SU-DHL-6 (cell line): ENCODE results near the gene OR52I2.

Experiments
- H2AFZ ChIP-seq: fragments of 200-600 bp; sonication (generic); 2 replicates; pipeline ENCODE4 v1.6.1; 2014; ENCODE audit warnings: low read depth, mild to moderate bottlenecking, moderate library complexity, mixed read lengths, antibody characterized with exemption, low read length; ENCODE audit not compliant: severe bottlenecking
- H3F3A ChIP-seq: fragments of 200-600 bp; shearing (Covaris generic); 2 replicates; pipeline ENCODE4 v1.6.0; 2016; ENCODE audit warnings: antibody characterized with exemption, mild to moderate bottlenecking; ENCODE audit not compliant: insufficient read depth
- H3K27ac ChIP-seq: fragments of 200-600 bp; sonication (generic); 2 replicates; pipeline ENCODE4 v1.5.1; 2016; ENCODE audit warnings: low read depth, mild to moderate bottlenecking, low read length, moderate library complexity, mixed read lengths
- H3K27me3 ChIP-seq: fragments of 200-600 bp; sonication (generic), shearing (Covaris generic); 2 replicates; pipeline ENCODE4 v1.6.0; 2014; ENCODE audit warnings: mild to moderate bottlenecking, low read length
- H3K36me3 ChIP-seq: fragments of 200-600 bp; sonication (generic); 2 replicates; pipeline ENCODE4 v1.6.1; 2014; ENCODE audit warnings: mild to moderate bottlenecking, low read length, mixed read lengths
- H3K4me2 ChIP-seq: fragments of 300-600, 200-600 bp; shearing (Covaris generic), sonication (generic); 2 replicates; pipeline ENCODE4 v1.6.0; 2014; ENCODE audit warnings: low read length, low read depth, mild to moderate bottlenecking; ENCODE audit not compliant: poor library complexity, severe bottlenecking
- H3K4me3 ChIP-seq: fragments of 200-600 bp; sonication (generic); 2 replicates; pipeline ENCODE4 v1.5.1; 2014; ENCODE audit warnings: antibody characterized with exemption, low read length, mild to moderate bottlenecking, mixed read lengths; ENCODE audit not compliant: insufficient read depth, poor library complexity, severe bottlenecking
- H3K79me2 ChIP-seq: fragments of 200-600 bp; sonication (generic); 2 replicates; pipeline ENCODE4 v1.6.1; 2014; ENCODE audit warnings: mild to moderate bottlenecking, low read length, moderate library complexity; ENCODE audit not compliant: insufficient read depth
- H3K9ac ChIP-seq: fragments of 200-600 bp; sonication (generic); 2 replicates; pipeline ENCODE4 v1.7.0; 2014; ENCODE audit warnings: mild to moderate bottlenecking, low read length
- H3K9me2 ChIP-seq: fragments of 200-600 bp; sonication (generic); replicated peaks from 2 replicates; pipeline ENCODE4 v1.6.1; 2014; ENCODE audit warnings: low read length; ENCODE audit not compliant: insufficient read depth
- H3K9me3 ChIP-seq: fragments of 200-600 bp; sonication (generic); 2 replicates; pipeline ENCODE4 v1.6.1; 2014; ENCODE audit warnings: low read length, mixed read lengths; ENCODE audit not compliant: insufficient read depth
- H4K20me1 ChIP-seq: fragments of 200-600 bp; sonication (generic); 2 replicates; pipeline ENCODE4 v1.6.1; 2014; ENCODE audit warnings: low read depth, mild to moderate bottlenecking, antibody characterized with exemption, low read length, moderate library complexity, mixed read lengths
- EZH2phosphoT487 ChIP-seq: fragments of 200-600 bp; sonication (generic), shearing (Covaris generic); conservative IDR thresholded peaks from 2 replicates; pipeline ENCODE4 v1.6.1; 2018; ENCODE audit warnings: mild to moderate bottlenecking, antibody characterized with exemption, low read length, moderate library complexity, mixed read lengths
- TF ChIP-seq, protein P1 (sequence below): fragments of 200-600 bp; sonication (generic); IDR thresholded peaks from one replicate; pipeline ENCODE4 v1.5.1; 2017; ENCODE audit warnings: antibody characterized with exemption, mild to moderate bottlenecking, low read length, moderate library complexity; ENCODE audit not compliant: insufficient read depth, poor library complexity, severe bottlenecking

Gene OR52I2

DNA sequence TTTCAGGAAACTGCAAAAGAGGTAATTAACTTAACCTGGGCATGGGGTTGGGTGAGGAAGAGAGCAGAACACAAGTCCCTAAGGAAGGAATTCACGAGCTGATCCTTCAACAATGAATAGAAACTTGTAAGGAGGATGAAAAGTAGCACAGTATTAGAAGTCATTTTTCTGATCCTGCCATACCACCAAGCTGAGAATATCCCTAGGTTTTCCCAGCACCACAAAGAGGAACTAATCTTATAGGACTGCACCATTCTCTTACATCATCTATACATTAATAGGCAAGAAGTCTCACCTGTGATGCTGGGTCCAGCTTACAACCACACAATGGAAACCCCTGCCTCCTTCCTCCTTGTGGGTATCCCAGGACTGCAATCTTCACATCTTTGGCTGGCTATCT lies 12.2 kb downstream of the OR52I2 start, which contains the start of gene OR52I1:
Gene OR52I1 (plus strand): TSS at position 301 of the 400 bp plus-strand sequence. CDS start 0 bp downstream, at position 301.
- Histone ChIP-seq H3K9me3 (no peaks in the 10 kb centered on the region), H2AFZ (no peak within 1 kb of the TSS), H3K9ac (no peak within 1 kb of the TSS), H3F3A (no peaks in the 10 kb centered on the region), H3K27me3 (no peaks in the 10 kb centered on the region), H4K20me1 (no peaks in the 10 kb centered on the region), H3K4me2 (no peak within 1 kb of the TSS), H3K79me2 (no peaks in the 10 kb centered on the region), H3K4me3 (no peak within 1 kb of the TSS), H3K27ac (no peak within 1 kb of the TSS), H3K9me2 (no peaks in the 10 kb centered on the region), H3K36me3 (no peaks in the 10 kb centered on the region)
- TF ChIP-seq EZH2phosphoT487: no peak
- TF ChIP-seq, protein P1, sequence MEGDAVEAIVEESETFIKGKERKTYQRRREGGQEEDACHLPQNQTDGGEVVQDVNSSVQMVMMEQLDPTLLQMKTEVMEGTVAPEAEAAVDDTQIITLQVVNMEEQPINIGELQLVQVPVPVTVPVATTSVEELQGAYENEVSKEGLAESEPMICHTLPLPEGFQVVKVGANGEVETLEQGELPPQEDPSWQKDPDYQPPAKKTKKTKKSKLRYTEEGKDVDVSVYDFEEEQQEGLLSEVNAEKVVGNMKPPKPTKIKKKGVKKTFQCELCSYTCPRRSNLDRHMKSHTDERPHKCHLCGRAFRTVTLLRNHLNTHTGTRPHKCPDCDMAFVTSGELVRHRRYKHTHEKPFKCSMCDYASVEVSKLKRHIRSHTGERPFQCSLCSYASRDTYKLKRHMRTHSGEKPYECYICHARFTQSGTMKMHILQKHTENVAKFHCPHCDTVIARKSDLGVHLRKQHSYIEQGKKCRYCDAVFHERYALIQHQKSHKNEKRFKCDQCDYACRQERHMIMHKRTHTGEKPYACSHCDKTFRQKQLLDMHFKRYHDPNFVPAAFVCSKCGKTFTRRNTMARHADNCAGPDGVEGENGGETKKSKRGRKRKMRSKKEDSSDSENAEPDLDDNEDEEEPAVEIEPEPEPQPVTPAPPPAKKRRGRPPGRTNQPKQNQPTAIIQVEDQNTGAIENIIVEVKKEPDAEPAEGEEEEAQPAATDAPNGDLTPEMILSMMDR: no peak

- Histone ChIP-seq H3K4me2 (no peak overlapping the region), H3F3A (no peaks in the 10 kb centered on the region), H2AFZ (no peak overlapping the region), H3K27ac (no peak overlapping the region), H3K9me2 (no peaks in the 10 kb centered on the region), H3K79me2 (peaks cover 21% of the 10 kb centered on the region; the same call in 1 of the 2 replicates), H4K20me1 (no peaks in the 10 kb centered on the region), H3K9ac (no peak overlapping the region), H3K36me3 (no peaks in the 10 kb centered on the region), H3K4me3 (no peak overlapping the region), H3K9me3 (no peaks in the 10 kb centered on the region), H3K27me3 (no peaks in the 10 kb centered on the region)
- TF ChIP-seq EZH2phosphoT487: no peak
- TF ChIP-seq, protein P1: no peak
These were observed 23.5 kb downstream of the OR52I2 start for GRCh38 chr11:4605057-4605456.

GRCh38 chr11:4606231-4607015 lies 24.9 kb downstream of the OR52I2 start:
- no peaks in the 10 kb centered on the region for H3K36me3 ChIP-seq
- no peak for TF ChIP-seq EZH2phosphoT487
- TF ChIP-seq, protein P1: no peak
- peak overlapping the region; percentile 94 for H3K4me2 ChIP-seq
- no peak overlapping the region for H2AFZ ChIP-seq
- H3K27me3 ChIP-seq: no peaks in the 10 kb centered on the region
- no peak overlapping the region for H3K27ac ChIP-seq
- H3F3A ChIP-seq: no peaks in the 10 kb centered on the region
- H3K79me2 ChIP-seq: peaks cover 21% of the 10 kb centered on the region; the same call in 1 of the 2 replicates
- no peaks in the 10 kb centered on the region for H3K9me3 ChIP-seq
- H3K4me3 ChIP-seq: peak overlapping the region; percentile 65
- no peaks in the 10 kb centered on the region for H3K9me2 ChIP-seq
- H4K20me1 ChIP-seq: no peaks in the 10 kb centered on the region
- H3K9ac ChIP-seq: no peak overlapping the region; the same call in 1 of the 2 replicates
